ENCODE measurements around the gene GNG7. TPM values are rescaled to one million over a fixed set of nuclear protein-coding genes. Genes with fewer than 3 reads are reported as not detected.

GNG7 gene
- total RNA-seq, 1 experiment from 2014 or later, result 9.6 TPM

DNA sequence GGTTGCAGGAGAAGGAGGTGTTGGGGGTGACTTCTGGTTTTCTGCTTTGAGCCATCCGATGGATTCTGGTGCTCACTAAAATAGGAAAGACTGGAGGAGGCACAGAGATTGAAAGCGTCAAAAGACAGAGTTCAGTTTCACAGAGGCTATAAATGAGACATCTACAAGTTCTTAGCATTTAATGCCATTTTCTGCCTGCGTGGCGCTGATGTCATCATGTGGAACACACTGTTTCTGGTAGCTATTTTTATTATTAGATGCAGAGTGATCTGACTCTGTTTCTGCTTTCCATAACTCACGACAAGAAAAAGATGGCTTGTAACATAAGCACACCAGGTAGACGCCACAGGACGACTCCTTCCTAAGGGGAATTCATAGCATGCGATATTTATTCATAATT, 40.6 kb upstream of the GNG7 start:
- no peak overlapping the region for H3K4me3 Mint-ChIP-seq
- H3K9me3 Mint-ChIP-seq, result no peaks in the 10 kb centered on the region
- no peak for TF ChIP-seq EMX1 (CRISPR knock-in tag; IDR thresholded peaks at IDR 0.05)
- H3K4me1 Mint-ChIP-seq, result peaks cover 4% of the 10 kb centered on the region
- POLR2A ChIA-PET, result no interaction called here
- CTCF ChIA-PET, result interaction anchor here (2.0 kb wide), 1 partner anchor 95 kb away, joined by 5 read pairs; no protein-coding TSS in a partner anchor
- DNase-seq (ENCODE audit: low spot score), result no peak
- ATAC-seq, result no peak
- peaks cover 3% of the 10 kb centered on the region; the same call in 1 of the 2 replicates for H3K36me3 Mint-ChIP-seq
- no peak overlapping the region for H3K27ac Mint-ChIP-seq
- peaks cover 18% of the 10 kb centered on the region for H3K27me3 Mint-ChIP-seq (ENCODE audit: low read depth)

DNA sequence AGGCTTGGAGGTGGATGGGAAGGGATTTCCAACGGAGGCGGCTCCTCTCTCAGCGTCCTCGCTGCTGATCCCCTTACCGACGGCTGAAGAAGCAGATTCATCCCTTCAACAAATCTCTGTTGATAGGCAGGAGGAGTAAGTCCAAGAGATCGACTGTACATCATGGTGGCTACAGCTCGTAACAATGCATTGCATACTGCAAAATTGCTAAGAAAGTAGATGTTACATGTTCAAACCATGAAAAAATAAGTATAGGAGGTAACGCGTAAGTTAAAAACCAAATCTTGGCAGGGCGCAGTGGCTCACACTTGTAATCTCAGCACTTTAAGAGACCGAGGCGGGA, 37.8 kb upstream of the GNG7 start:
- H3K9me3 Mint-ChIP-seq, result peaks cover 10% of the 10 kb centered on the region; the same call in 1 of the 2 replicates
- TF ChIP-seq HMGA2 (CRISPR knock-in tag; IDR thresholded peaks at IDR 0.05), result no peak
- TF ChIP-seq NR3C1 (CRISPR knock-in tag; conservative IDR thresholded peaks at IDR 0.05; ENCODE audit: low read depth), result peak; percentile 1; the same call in 1 of the 2 replicates
- TF ChIP-seq CBFB (CRISPR knock-in tag; IDR thresholded peaks at IDR 0.05; ENCODE audit: low read depth), result no peak
- TF ChIP-seq, protein P1, sequence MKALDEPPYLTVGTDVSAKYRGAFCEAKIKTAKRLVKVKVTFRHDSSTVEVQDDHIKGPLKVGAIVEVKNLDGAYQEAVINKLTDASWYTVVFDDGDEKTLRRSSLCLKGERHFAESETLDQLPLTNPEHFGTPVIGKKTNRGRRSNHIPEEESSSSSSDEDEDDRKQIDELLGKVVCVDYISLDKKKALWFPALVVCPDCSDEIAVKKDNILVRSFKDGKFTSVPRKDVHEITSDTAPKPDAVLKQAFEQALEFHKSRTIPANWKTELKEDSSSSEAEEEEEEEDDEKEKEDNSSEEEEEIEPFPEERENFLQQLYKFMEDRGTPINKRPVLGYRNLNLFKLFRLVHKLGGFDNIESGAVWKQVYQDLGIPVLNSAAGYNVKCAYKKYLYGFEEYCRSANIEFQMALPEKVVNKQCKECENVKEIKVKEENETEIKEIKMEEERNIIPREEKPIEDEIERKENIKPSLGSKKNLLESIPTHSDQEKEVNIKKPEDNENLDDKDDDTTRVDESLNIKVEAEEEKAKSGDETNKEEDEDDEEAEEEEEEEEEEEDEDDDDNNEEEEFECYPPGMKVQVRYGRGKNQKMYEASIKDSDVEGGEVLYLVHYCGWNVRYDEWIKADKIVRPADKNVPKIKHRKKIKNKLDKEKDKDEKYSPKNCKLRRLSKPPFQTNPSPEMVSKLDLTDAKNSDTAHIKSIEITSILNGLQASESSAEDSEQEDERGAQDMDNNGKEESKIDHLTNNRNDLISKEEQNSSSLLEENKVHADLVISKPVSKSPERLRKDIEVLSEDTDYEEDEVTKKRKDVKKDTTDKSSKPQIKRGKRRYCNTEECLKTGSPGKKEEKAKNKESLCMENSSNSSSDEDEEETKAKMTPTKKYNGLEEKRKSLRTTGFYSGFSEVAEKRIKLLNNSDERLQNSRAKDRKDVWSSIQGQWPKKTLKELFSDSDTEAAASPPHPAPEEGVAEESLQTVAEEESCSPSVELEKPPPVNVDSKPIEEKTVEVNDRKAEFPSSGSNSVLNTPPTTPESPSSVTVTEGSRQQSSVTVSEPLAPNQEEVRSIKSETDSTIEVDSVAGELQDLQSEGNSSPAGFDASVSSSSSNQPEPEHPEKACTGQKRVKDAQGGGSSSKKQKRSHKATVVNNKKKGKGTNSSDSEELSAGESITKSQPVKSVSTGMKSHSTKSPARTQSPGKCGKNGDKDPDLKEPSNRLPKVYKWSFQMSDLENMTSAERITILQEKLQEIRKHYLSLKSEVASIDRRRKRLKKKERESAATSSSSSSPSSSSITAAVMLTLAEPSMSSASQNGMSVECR (CRISPR knock-in tag; IDR thresholded peaks at IDR 0.05; ENCODE audit: borderline replicate concordance), result no peak
- 0 out of 2 replicates have a peak, but pooled peaks have one; percentile 23 for TF ChIP-seq ZNF121 (CRISPR knock-in tag; IDR thresholded peaks at IDR 0.05)
- no peak for TF ChIP-seq ZNF219 (CRISPR knock-in tag; IDR thresholded peaks at IDR 0.05; ENCODE audit: borderline replicate concordance)
- TF ChIP-seq, protein P2, sequence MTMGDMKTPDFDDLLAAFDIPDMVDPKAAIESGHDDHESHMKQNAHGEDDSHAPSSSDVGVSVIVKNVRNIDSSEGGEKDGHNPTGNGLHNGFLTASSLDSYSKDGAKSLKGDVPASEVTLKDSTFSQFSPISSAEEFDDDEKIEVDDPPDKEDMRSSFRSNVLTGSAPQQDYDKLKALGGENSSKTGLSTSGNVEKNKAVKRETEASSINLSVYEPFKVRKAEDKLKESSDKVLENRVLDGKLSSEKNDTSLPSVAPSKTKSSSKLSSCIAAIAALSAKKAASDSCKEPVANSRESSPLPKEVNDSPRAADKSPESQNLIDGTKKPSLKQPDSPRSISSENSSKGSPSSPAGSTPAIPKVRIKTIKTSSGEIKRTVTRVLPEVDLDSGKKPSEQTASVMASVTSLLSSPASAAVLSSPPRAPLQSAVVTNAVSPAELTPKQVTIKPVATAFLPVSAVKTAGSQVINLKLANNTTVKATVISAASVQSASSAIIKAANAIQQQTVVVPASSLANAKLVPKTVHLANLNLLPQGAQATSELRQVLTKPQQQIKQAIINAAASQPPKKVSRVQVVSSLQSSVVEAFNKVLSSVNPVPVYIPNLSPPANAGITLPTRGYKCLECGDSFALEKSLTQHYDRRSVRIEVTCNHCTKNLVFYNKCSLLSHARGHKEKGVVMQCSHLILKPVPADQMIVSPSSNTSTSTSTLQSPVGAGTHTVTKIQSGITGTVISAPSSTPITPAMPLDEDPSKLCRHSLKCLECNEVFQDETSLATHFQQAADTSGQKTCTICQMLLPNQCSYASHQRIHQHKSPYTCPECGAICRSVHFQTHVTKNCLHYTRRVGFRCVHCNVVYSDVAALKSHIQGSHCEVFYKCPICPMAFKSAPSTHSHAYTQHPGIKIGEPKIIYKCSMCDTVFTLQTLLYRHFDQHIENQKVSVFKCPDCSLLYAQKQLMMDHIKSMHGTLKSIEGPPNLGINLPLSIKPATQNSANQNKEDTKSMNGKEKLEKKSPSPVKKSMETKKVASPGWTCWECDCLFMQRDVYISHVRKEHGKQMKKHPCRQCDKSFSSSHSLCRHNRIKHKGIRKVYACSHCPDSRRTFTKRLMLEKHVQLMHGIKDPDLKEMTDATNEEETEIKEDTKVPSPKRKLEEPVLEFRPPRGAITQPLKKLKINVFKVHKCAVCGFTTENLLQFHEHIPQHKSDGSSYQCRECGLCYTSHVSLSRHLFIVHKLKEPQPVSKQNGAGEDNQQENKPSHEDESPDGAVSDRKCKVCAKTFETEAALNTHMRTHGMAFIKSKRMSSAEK (CRISPR knock-in tag; IDR thresholded peaks at IDR 0.05; ENCODE audit: borderline replicate concordance), result no peak
- no peak for TF ChIP-seq PRRX2 (CRISPR knock-in tag; IDR thresholded peaks at IDR 0.05)
- no peak for TF ChIP-seq NFE2L1 (CRISPR knock-in tag; IDR thresholded peaks at IDR 0.05)
- no peak for TF ChIP-seq OVOL2 (CRISPR knock-in tag; IDR thresholded peaks at IDR 0.05; ENCODE audit: borderline replicate concordance)
- no peak for TF ChIP-seq ZNF416 (CRISPR knock-in tag; IDR thresholded peaks at IDR 0.05)
- no peak for ATAC-seq
- H3K27ac Mint-ChIP-seq, result no peak overlapping the region; the same call in 1 of the 2 replicates
- DNase-seq (ENCODE audit: low spot score), result no peak
- H3K27me3 Mint-ChIP-seq (ENCODE audit: low read depth), result peaks cover 16% of the 10 kb centered on the region
- peak overlapping the region; percentile 84 for H3K4me3 Mint-ChIP-seq
- peaks cover 4% of the 10 kb centered on the region for H3K4me1 Mint-ChIP-seq
- POLR2A ChIA-PET, result no interaction called here
- peaks cover 26% of the 10 kb centered on the region for H3K36me3 Mint-ChIP-seq
- CTCF ChIA-PET, result interaction anchor here (1.1 to 2.6 kb wide), 3 partner anchors 23 to 127 kb away, joined by 3 to 16 read pairs (median 3); no protein-coding TSS in a partner anchor

DNA sequence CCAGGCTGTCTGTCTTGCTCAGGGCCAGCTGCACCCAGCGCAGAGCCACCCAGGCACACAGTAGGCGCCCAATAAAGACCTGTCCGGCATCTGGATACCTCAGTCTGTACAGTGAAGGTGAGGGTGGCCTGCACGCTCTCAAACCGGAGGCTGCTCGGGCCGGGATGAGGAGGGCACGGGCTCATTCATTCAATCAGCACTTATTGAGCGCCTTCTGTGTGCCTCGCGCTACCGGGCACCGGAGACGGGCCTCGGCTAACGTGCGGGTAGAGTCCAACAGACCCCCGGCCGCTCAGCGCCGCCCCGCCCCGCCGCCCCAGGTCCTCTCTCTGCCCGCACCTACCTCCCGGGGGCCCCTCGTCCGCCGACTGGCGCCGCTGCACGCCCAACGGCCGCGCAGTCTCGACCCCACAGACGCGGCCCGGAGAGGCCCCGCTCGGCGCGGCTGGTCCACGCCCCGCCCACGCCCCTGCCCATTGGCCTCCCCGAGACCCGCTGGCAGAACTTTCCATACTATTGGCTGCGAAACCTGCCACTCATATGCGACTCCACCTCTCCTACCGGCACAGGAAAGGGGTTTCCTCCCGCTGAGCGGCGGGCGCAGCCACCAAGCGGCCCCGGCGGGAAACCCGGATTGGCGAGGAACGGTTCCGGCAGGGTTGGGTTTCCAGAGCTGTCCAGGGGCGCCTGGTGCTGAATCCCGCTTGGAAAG, 37.3 kb upstream of the GNG7 start, which contains the start of gene SLC39A3:
Gene SLC39A3, minus strand, starts transcription at position 416 of the 712 bp plus-strand sequence. CDS start 2,760 bp downstream, outside the sequence.
- peak; percentile 99 for ATAC-seq
- peak; percentile 100 for DNase-seq (ENCODE audit: low spot score)
- Mint-ChIP-seq H3K27ac (no peak within 1 kb of the TSS; the same call in 1 of the 2 replicates), H3K27me3 (ENCODE audit: low read depth) (peaks cover 16% of the 10 kb centered on the region), H3K4me1 (peaks cover 4% of the 10 kb centered on the region), H3K4me3 (peak within 1 kb of the TSS; percentile 84), H3K9me3 (peaks cover 10% of the 10 kb centered on the region; the same call in 1 of the 2 replicates), H3K36me3 (peaks cover 28% of the 10 kb centered on the region)
- POLR2A ChIA-PET, result interaction anchor here (0.8 kb wide), 1 partner anchor 64 kb away, joined by 8 read pairs; no protein-coding TSS in a partner anchor
- CTCF ChIA-PET, result interaction anchor here (1.1 to 2.6 kb wide), 6 partner anchors 16 to 148 kb away, joined by 3 to 16 read pairs (median 3); no protein-coding TSS in a partner anchor
- TF ChIP-seq, protein P3, sequence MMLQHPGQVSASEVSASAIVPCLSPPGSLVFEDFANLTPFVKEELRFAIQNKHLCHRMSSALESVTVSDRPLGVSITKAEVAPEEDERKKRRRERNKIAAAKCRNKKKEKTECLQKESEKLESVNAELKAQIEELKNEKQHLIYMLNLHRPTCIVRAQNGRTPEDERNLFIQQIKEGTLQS (CRISPR knock-in tag; conservative IDR thresholded peaks at IDR 0.05), result peak; percentile 72; the same call in 1 of the 2 replicates
- 0 out of 2 replicates have a peak, but pooled peaks have one; percentile 60 for TF ChIP-seq ZNF263 (CRISPR knock-in tag; IDR thresholded peaks at IDR 0.05; ENCODE audit: low read depth)
- TF ChIP-seq SMAD4 (CRISPR knock-in tag; IDR thresholded peaks at IDR 0.05), result peak; percentile 93
- TF ChIP-seq, protein P4, sequence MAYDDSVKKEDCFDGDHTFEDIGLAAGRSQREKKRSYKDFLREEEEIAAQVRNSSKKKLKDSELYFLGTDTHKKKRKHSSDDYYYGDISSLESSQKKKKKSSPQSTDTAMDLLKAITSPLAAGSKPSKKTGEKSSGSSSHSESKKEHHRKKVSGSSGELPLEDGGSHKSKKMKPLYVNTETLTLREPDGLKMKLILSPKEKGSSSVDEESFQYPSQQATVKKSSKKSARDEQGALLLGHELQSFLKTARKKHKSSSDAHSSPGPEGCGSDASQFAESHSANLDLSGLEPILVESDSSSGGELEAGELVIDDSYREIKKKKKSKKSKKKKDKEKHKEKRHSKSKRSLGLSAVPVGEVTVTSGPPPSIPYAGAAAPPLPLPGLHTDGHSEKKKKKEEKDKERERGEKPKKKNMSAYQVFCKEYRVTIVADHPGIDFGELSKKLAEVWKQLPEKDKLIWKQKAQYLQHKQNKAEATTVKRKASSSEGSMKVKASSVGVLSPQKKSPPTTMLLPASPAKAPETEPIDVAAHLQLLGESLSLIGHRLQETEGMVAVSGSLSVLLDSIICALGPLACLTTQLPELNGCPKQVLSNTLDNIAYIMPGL (CRISPR knock-in tag; IDR thresholded peaks at IDR 0.05), result peak; percentile 86
- peak; percentile 93 for TF ChIP-seq MXD4 (CRISPR knock-in tag; IDR thresholded peaks at IDR 0.05; ENCODE audit: borderline replicate concordance)
- TF ChIP-seq ZNF232 (CRISPR knock-in tag; IDR thresholded peaks at IDR 0.05), result peak; percentile 91; the same call in 1 of the 2 replicates
- peak; percentile 85; the same call in 1 of the 2 replicates for TF ChIP-seq ZNF396 (CRISPR knock-in tag; IDR thresholded peaks at IDR 0.05; ENCODE audit: borderline replicate concordance)

Data from WTC11 (cell line).